Mesothelial cell of epicardium (in vitro differentiated cells): ENCODE data around the gene PDE2A. TPM values are rescaled to one million over a fixed set of nuclear protein-coding genes. Genes with fewer than 3 reads are reported as not detected.

Experiments used
- DNase-seq, 2 experiments: peaks; one replicate each; pipeline ENCODE4 v3.0.0; 2021; ENCODE audit warnings: low spot score in 2 of 2; ENCODE audit not compliant: unreplicated experiment in 2 of 2
- H3K27ac Mint-ChIP-seq: 2 replicates; pipeline ENCODE4 v1.8.0; 2021; ENCODE audit warnings: mixed read lengths
- H3K27me3 Mint-ChIP-seq: 2 replicates; pipeline ENCODE4 v1.8.0; 2021; ENCODE audit warnings: low read depth, mixed read lengths
- H3K36me3 Mint-ChIP-seq: 2 replicates; pipeline ENCODE4 v1.8.0; 2021; ENCODE audit warnings: mixed read lengths
- H3K4me1 Mint-ChIP-seq: 2 replicates; pipeline ENCODE4 v1.8.0; 2021; ENCODE audit warnings: mixed read lengths
- H3K4me3 Mint-ChIP-seq: 2 replicates; pipeline ENCODE4 v1.8.0; 2021; ENCODE audit warnings: mild to moderate bottlenecking, moderate library complexity, mixed read lengths
- H3K9me3 Mint-ChIP-seq: 2 replicates; pipeline ENCODE4 v1.8.0; 2021; ENCODE audit warnings: mixed read lengths
- CTCF ChIP-seq: fragments of 200-600 bp; sonication (generic); IDR thresholded peaks from one replicate; pipeline ENCODE4 v1.5.0; 2021; ENCODE audit warnings: antibody characterized with exemption; ENCODE audit not compliant: unreplicated experiment
- total RNA-seq: library from RNA; stranded (reverse); gene quantifications from 3 replicates; pipeline ENCODE4 v1.2.1, GENCODE V29; 2021

Gene PDE2A
- total RNA-seq, 1 donor from 2014 or later: 1.1 TPM

GRCh38 chr11:72599325-72600117 lies 74.7 kb downstream of the PDE2A start:
- peaks cover 74% of the 10 kb centered on the region for H3K27me3 Mint-ChIP-seq

GRCh38 chr11:72598906-72599305 lies 75.3 kb downstream of the PDE2A start:
- DNase-seq: no peak
- peaks cover 75% of the 10 kb centered on the region for H3K27me3 Mint-ChIP-seq

More at GRCh38 chr11:72599325-72600117, 74.7 kb downstream of the PDE2A start:
- TF ChIP-seq CTCF: no peak
- Mint-ChIP-seq H3K36me3 (no peaks in the 10 kb centered on the region), H3K4me1 (no peaks in the 10 kb centered on the region), H3K9me3 (no peaks in the 10 kb centered on the region), H3K4me3 (no peak overlapping the region), H3K27ac (no peak overlapping the region)
- no peak for DNase-seq

DNA sequence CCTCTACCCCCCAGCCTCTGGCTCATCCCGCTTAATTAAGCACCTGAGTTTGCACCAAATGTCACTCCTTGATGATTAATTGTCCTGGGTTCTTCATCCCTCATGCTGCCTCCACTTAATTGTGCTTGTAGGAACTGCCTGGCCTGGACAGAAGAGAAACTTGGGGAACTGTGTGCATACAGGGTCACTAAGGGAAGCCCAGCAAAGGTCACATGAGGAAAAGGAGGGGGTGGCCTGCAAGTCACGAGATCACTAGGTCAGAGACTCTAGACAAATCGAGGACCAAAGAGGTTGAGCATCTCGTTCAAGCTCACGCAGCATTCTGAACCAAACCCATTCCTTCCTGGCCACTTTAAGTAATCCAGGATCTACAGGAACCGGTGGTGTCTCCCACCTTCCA lies 75.8 kb downstream of the PDE2A start:
- no peak for DNase-seq
- no peaks in the 10 kb centered on the region for H3K9me3 Mint-ChIP-seq
- H3K27ac Mint-ChIP-seq: no peak overlapping the region
- H3K27me3 Mint-ChIP-seq: peaks cover 78% of the 10 kb centered on the region
- TF ChIP-seq CTCF: no peak
- no peak overlapping the region for H3K4me3 Mint-ChIP-seq
- H3K36me3 Mint-ChIP-seq: no peaks in the 10 kb centered on the region
- H3K4me1 Mint-ChIP-seq: no peaks in the 10 kb centered on the region

More at GRCh38 chr11:72598906-72599305, 75.3 kb downstream of the PDE2A start:
- Mint-ChIP-seq H3K4me1 (no peaks in the 10 kb centered on the region), H3K9me3 (no peaks in the 10 kb centered on the region), H3K4me3 (no peak overlapping the region), H3K36me3 (no peaks in the 10 kb centered on the region), H3K27ac (no peak overlapping the region)
- no peak for TF ChIP-seq CTCF

DNA sequence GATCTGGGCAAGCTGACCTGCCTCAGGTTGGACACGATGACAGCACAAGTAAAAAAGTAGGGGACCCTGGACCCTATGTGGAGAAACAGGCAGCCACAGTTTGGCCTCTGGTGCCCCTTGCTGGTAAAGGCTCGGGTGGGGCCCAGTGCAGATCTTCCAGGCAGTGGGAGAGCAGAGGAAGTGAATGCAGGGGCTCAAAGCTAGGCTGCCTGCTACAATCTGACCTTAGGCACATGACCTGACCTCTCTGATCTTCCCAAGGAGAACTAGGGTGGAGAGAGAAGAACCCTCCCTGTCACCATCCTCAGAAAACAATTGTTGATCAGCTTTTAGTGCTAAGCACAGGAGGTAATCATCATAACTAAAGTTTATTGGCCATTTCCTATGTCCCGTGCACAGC lies 76.5 kb downstream of the PDE2A start:
- Mint-ChIP-seq H3K27me3 (peaks cover 80% of the 10 kb centered on the region), H3K9me3 (no peaks in the 10 kb centered on the region), H3K4me3 (no peak overlapping the region), H3K4me1 (no peaks in the 10 kb centered on the region), H3K36me3 (no peaks in the 10 kb centered on the region), H3K27ac (no peak overlapping the region)
- no peak for TF ChIP-seq CTCF
- DNase-seq: no peak

DNA sequence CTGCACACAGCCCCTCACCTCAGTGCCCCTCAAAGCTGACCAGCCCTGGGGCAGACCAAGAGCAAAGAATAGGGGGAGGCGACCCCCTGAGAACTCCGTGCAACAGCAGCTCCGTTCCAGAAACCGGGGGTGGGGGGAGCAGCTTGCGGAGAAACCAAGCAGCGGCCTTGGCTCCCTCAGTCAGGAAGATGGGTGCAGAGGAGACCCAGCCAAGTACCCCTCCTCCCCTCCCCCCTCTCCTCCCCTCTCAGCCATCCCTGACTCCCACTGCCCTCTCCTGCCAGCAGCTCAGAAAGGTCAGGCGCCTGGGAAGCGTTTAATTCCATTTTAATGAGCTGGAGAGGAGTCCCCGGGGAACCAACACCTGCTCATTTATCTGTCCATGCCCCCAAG lies 78.9 kb downstream of the PDE2A start:
- Mint-ChIP-seq H3K4me3 (no peak overlapping the region), H3K27me3 (peaks cover 91% of the 10 kb centered on the region), H3K27ac (no peak overlapping the region), H3K4me1 (peaks cover 3% of the 10 kb centered on the region), H3K9me3 (no peaks in the 10 kb centered on the region), H3K36me3 (no peaks in the 10 kb centered on the region)
- no peak for TF ChIP-seq CTCF
- no peak for DNase-seq
